T-cell (primary cell): ENCODE results near the gene GPR83. TPM values are rescaled to one million over a fixed set of nuclear protein-coding genes. Genes with fewer than 3 reads are reported as not detected.
"Not testable (repeated sequence)": the region's sequence is repeated elsewhere in the genome, so short reads cannot be mapped to it uniquely, and the experiment has no call there.

Experiments
- ATAC-seq, 4 experiments: fragments of 200-7000 bp in 3 of 4; fragments of 150-1000 bp in 1 of 4; cut with Tn5 transposase; replicated peaks in 1 of 4; 1 replicate in 3 of 4; 2 replicates in 1 of 4; pipeline ENCODE4 v1.10.0; 2021; ENCODE audit warnings: moderate library complexity in 3 of 4, mild to moderate bottlenecking in 2 of 4, moderate number of reproducible peaks in 1 of 4
- CTCF ChIA-PET, 2 donors: fragments of 300-600 bp; sonication (Branson Sonifier 250); formaldehyde crosslinking; loops; one replicate each; lab custom pipeline; 2022; ENCODE audit warnings: antibody characterized with exemption in 2 of 2; lab: Charles Lee
- POLR2A ChIA-PET, 2 donors: fragments of 300-600 bp; sonication (Branson Sonifier 250); formaldehyde crosslinking; loops; one replicate each; lab custom pipeline; 2022; ENCODE audit warnings: antibody characterized with exemption in 2 of 2; lab: Charles Lee
- DNase-seq, 35 experiments: peaks; one replicate each; pipeline versions ENCODE4 v3.0.0 to v3.0.0-alpha.2; 2013 to 2023
- H3K27ac ChIP-seq: one replicate; pipeline ENCODE4 v1.5.1; 2013; ENCODE audit warnings: low read length
- H3K27me3 ChIP-seq, 2 experiments: replicated peaks in 1 of 2; 1 replicate in 1 of 2; 2 replicates in 1 of 2; pipeline versions ENCODE4 v1.6.1 to v1.7.0; 2013; ENCODE audit warnings: low read length in 1 of 2, mixed read lengths in 1 of 2; ENCODE audit not compliant: control insufficient read depth in 2 of 2, insufficient read depth in 2 of 2; ENCODE audit errors: extremely low read depth in 1 of 2
- H3K36me3 ChIP-seq, 2 donors: 1 replicate in 1 of 2; 2 replicates in 1 of 2; pipeline versions ENCODE4 v1.6.1 to v1.7.0; 2013; ENCODE audit warnings: low read length in 1 of 2; ENCODE audit not compliant: control insufficient read depth in 2 of 2, insufficient read depth in 1 of 2; ENCODE audit errors: extremely low read depth in 1 of 2
- H3K4me1 ChIP-seq, 2 experiments: 1 replicate in 1 of 2; 2 replicates in 1 of 2; pipeline versions ENCODE4 v1.6.1 to v1.7.0; 2013; ENCODE audit warnings: low read length in 2 of 2, mixed read lengths in 1 of 2; ENCODE audit not compliant: insufficient read depth in 2 of 2, control insufficient read depth in 1 of 2; ENCODE audit errors: extremely low read depth in 1 of 2
- H3K4me3 ChIP-seq, 2 donors: 1 replicate in 1 of 2; 2 replicates in 1 of 2; pipeline versions ENCODE4 v1.5.1 to v1.7.0; 2013; ENCODE audit warnings: mild to moderate bottlenecking in 2 of 2, low read length in 1 of 2, moderate library complexity in 1 of 2; ENCODE audit not compliant: control insufficient read depth in 1 of 2; ENCODE audit errors: extremely low read depth in 1 of 2
- H3K9me3 ChIP-seq: 2 replicates; pipeline ENCODE4 v1.7.0; 2013
- H3K27ac Mint-ChIP-seq, 2 donors: one replicate each; pipeline ENCODE4 v1.8.0; 2020 to 2021; ENCODE audit warnings: mild to moderate bottlenecking in 2 of 2, mixed read lengths in 2 of 2
- H3K27me3 Mint-ChIP-seq, 2 donors: one replicate each; pipeline ENCODE4 v1.8.0; 2021 to 2022; ENCODE audit warnings: mixed read lengths in 2 of 2
- H3K36me3 Mint-ChIP-seq: one replicate; pipeline ENCODE4 v1.8.0; 2021; ENCODE audit warnings: mixed read lengths
- H3K4me1 Mint-ChIP-seq, 3 donors: one replicate each; pipeline ENCODE4 v1.8.0; 2020 to 2022; ENCODE audit warnings: mixed read lengths in 3 of 3, mild to moderate bottlenecking in 1 of 3
- H3K4me3 Mint-ChIP-seq, 3 donors: one replicate each; pipeline ENCODE4 v1.8.0; 2020 to 2022; ENCODE audit warnings: mild to moderate bottlenecking in 3 of 3, mixed read lengths in 3 of 3, moderate library complexity in 3 of 3
- H3K9me3 Mint-ChIP-seq, 3 donors: one replicate each; pipeline ENCODE4 v1.8.0; 2020 to 2022; ENCODE audit warnings: mixed read lengths in 3 of 3
- WGBS: methylation state at CpG from one replicate; pipeline ENCODE4 v1.1.5; 2013; ENCODE audit warnings: missing lambda C conversion rate; ENCODE audit not compliant: insufficient coverage; 5-methylcytosine and 5-hydroxymethylcytosine counted together
- total RNA-seq, 35 experiments: library from RNA in 6 of 35; stranded (reverse) in 6 of 35; fragments of 120-200 nt in 1 of 35; gene quantifications; one replicate each; pipeline versions ENCODE4 v1.2.1 to v1.2.4 and lab custom pipeline; 2013 to 2026

GPR83 gene
- total RNA-seq, 5 donors from 2014 or later (not counting 1 experiment from before 2014, with no cell fraction given): 0.06 to 0.16 (median 0.12) TPM; not detected in 1

DNA sequence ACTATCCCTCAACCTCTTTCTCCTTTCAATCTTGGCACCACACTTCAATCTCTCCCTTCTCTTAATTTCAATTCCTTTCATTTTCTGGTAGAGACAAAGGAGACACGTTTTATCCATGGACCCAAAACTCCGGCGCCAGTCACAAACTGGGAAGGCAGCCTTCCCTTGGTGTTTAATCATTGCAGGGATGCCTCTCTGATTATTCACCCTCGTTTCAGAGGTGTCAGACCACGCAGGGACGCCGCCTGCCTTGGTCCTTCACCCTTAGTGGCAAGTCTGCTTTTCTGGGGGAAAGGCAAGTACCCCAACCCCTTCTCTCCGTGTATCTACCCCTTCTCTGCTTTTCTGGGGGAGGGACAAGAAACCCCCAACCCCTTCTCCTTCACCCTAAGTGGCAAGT, 54.9 kb downstream of the GPR83 start:
- H3K4me3 ChIP-seq, POLR2A ChIA-PET, H3K36me3 Mint-ChIP-seq, DNase-seq, H3K27me3 ChIP-seq, H3K4me1 ChIP-seq, ATAC-seq, H3K27ac ChIP-seq, H3K9me3 ChIP-seq, H3K27me3 Mint-ChIP-seq, H3K9me3 Mint-ChIP-seq, H3K36me3 ChIP-seq, CTCF ChIA-PET, H3K27ac Mint-ChIP-seq, H3K4me3 Mint-ChIP-seq, H3K4me1 Mint-ChIP-seq: not testable (repeated sequence)
- 52% methylated on average over 5 of the region's 8 CpGs for WGBS

DNA sequence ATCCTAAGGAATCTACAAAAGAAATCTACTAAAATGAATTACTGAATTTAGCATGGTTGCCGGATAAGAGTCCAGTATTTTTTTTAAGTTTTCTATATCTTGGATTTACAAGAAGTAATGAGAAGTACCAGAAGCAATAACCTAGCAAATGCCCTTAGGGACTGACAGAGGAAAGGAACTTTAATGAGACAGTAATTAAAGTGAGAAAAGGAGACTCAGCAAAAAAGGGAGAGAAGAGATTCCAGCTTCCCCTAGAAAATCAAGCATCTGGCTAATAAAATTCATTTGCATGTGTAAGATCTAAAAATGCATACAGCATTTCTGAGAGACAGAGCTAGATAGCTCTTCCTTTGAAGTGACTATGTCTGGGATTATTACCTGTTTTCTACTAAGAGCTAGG, 57.7 kb downstream of the GPR83 start:
- Mint-ChIP-seq H3K4me1 (no peaks in the 10 kb centered on the region), H3K9me3 (peaks cover 0 to 8% (median 0%) of the 10 kb centered on the region in 3 donors), H3K36me3 (no peaks in the 10 kb centered on the region), H3K27ac (no peak overlapping the region), H3K27me3 (no peaks in the 10 kb centered on the region), H3K4me3 (no peak overlapping the region)
- no peak overlapping the region for H3K27ac ChIP-seq
- H3K36me3 ChIP-seq: no peaks in the 10 kb centered on the region
- ATAC-seq (no peak), DNase-seq (no peak)
- CTCF ChIA-PET: interaction anchor here in 1 of 2 donors (0.6 kb wide), 1 partner anchor 1422 kb away, joined by 3 read pairs; no protein-coding TSS in a partner anchor
- H3K4me3 ChIP-seq: no peak overlapping the region
- POLR2A ChIA-PET: no interaction called here
- H3K27me3 ChIP-seq: no peaks in the 10 kb centered on the region
- no peaks in the 10 kb centered on the region for H3K9me3 ChIP-seq
- H3K4me1 ChIP-seq: no peaks in the 10 kb centered on the region
- no CpG with 5 or more reads among the region's 1 CpG for WGBS

DNA sequence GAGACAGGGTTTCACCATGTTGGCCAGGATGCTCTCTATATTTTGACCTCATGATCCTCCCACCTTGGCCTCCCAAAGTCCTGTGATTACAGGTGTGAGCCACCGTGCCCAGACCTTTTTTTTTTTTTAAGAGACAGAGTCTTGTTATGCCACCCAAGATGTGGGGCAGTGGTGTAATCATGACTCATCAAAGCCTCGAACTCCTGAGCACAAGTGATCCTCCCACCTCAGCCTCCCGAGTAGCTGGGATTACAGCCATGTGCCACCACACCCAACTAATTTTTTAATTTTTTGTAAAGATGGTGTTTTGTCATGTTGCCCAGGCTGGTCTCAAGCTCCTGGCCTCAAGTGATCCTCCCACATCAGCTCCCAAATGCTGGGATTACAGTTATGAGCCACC, 59.0 kb downstream of the GPR83 start:
- Mint-ChIP-seq H3K36me3 (no peaks in the 10 kb centered on the region), H3K27me3 (peaks cover 3 to 4% of the 10 kb centered on the region in 2 donors), H3K4me3 (no peak overlapping the region), H3K4me1 (no peaks in the 10 kb centered on the region), H3K9me3 (peaks cover 0 to 8% (median 0%) of the 10 kb centered on the region in 3 donors), H3K27ac (no peak overlapping the region)
- H3K27me3 ChIP-seq: peaks cover 0 to 2% of the 10 kb centered on the region in 2 experiments
- ChIA-PET POLR2A (interaction anchor here in 1 of 2 donors (0.7 kb wide), 1 partner anchor 24 kb away, joined by 3 read pairs; no protein-coding TSS in a partner anchor), CTCF (no interaction called here)
- DNase-seq (no peak), ATAC-seq (no peak)
- H3K9me3 ChIP-seq: no peaks in the 10 kb centered on the region
- H3K4me1 ChIP-seq: no peaks in the 10 kb centered on the region
- no CpG with 5 or more reads among the region's 3 CpGs for WGBS
- H3K36me3 ChIP-seq: no peaks in the 10 kb centered on the region
- no peak overlapping the region for H3K4me3 ChIP-seq
- H3K27ac ChIP-seq: no peak overlapping the region

DNA sequence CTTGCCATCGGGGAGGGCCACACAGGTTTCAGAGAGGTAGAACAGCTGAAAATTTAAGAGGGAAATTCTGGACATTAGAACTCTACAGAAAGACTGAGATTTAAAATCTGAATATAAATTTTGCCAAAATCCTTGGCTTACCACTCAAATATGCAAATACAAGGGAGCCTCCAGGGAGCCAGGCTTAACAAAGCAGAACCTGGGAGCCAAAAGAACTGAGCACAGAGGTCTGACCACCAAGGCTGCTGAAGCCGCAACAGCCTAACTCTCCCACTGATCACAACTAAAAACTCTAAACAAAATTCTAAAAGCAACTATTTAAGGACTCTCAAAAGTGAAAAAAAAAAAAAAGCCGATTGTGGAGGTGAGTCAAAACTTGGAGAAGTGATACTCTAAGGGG, 62.6 kb downstream of the GPR83 start:
- Mint-ChIP-seq H3K4me1 (no peaks in the 10 kb centered on the region), H3K27me3 (peaks cover 10 to 17% of the 10 kb centered on the region in 2 donors), H3K4me3 (no peak overlapping the region), H3K9me3 (peaks cover 0 to 8% (median 0%) of the 10 kb centered on the region in 3 donors), H3K27ac (no peak overlapping the region), H3K36me3 (no peaks in the 10 kb centered on the region)
- no peak for DNase-seq
- peaks cover 0 to 4% of the 10 kb centered on the region in 2 experiments for H3K27me3 ChIP-seq
- no peaks in the 10 kb centered on the region for H3K36me3 ChIP-seq
- CTCF ChIA-PET: no interaction called here
- no peak overlapping the region for H3K27ac ChIP-seq
- WGBS: no CpG with 5 or more reads among the region's 3 CpGs
- no peak overlapping the region for H3K4me3 ChIP-seq
- H3K9me3 ChIP-seq: no peaks in the 10 kb centered on the region
- ATAC-seq: no peak
- POLR2A ChIA-PET: no interaction called here
- no peaks in the 10 kb centered on the region for H3K4me1 ChIP-seq

- H3K27me3 ChIP-seq: peaks cover 0 to 4% of the 10 kb centered on the region in 2 experiments
- DNase-seq: no peak
- H3K27ac Mint-ChIP-seq: no peak overlapping the region
- H3K36me3 ChIP-seq: no peaks in the 10 kb centered on the region
- peaks cover 0 to 8% (median 0%) of the 10 kb centered on the region in 3 donors for H3K9me3 Mint-ChIP-seq
- no peaks in the 10 kb centered on the region for H3K4me1 ChIP-seq
- ATAC-seq: no peak
- no peak overlapping the region for H3K4me3 ChIP-seq
- WGBS: no CpG with 5 or more reads among the region's 6 CpGs
- no peaks in the 10 kb centered on the region for H3K36me3 Mint-ChIP-seq
- no peak overlapping the region for H3K4me3 Mint-ChIP-seq
- no peaks in the 10 kb centered on the region for H3K9me3 ChIP-seq
- POLR2A ChIA-PET: no interaction called here
- CTCF ChIA-PET: no interaction called here
- peaks cover 10 to 22% of the 10 kb centered on the region in 2 donors for H3K27me3 Mint-ChIP-seq
- H3K27ac ChIP-seq: no peak overlapping the region
- H3K4me1 Mint-ChIP-seq: no peaks in the 10 kb centered on the region
These were observed 65.2 kb downstream of the GPR83 start for GRCh38 chr11:94336033-94336432.

GRCh38 chr11:94332814-94333213, 68.4 kb downstream of the GPR83 start:
- no peaks in the 10 kb centered on the region for H3K9me3 ChIP-seq
- Mint-ChIP-seq H3K36me3 (no peaks in the 10 kb centered on the region), H3K27ac (no peak overlapping the region), H3K4me3 (no peak overlapping the region), H3K9me3 (peaks cover 0 to 4% (median 0%) of the 10 kb centered on the region in 3 donors), H3K4me1 (no peaks in the 10 kb centered on the region), H3K27me3 (peaks cover 10 to 27% of the 10 kb centered on the region in 2 donors)
- H3K4me1 ChIP-seq: no peaks in the 10 kb centered on the region
- ATAC-seq (no peak), DNase-seq (no peak)
- H3K27me3 ChIP-seq: peaks cover 0 to 4% of the 10 kb centered on the region in 2 experiments
- CTCF ChIA-PET: no interaction called here
- POLR2A ChIA-PET: no interaction called here
- no peak overlapping the region for H3K4me3 ChIP-seq
- no peak overlapping the region for H3K27ac ChIP-seq
- H3K36me3 ChIP-seq: no peaks in the 10 kb centered on the region

DNA sequence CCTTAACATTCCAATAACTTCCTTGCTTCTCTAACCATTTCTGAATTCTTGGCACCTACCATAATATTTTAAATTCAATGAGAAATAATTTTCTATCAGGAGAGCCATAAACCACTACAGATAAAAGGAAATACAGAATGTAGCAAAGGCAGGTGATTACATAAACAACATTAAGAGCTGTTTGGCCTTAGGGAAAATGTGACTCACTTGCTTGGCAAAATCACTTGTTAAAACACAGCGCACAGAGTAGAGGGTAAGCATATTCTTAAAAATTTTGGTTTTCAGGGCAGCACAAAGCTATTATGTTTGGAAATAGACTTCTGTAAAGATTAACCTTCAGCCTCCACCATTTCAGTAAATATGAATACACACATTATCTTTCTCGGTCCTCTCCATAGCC, 70.4 kb downstream of the GPR83 start:
- H3K27me3 Mint-ChIP-seq: peaks cover 2 to 12% of the 10 kb centered on the region in 2 donors
- ChIA-PET POLR2A (no interaction called here), CTCF (no interaction called here)
- H3K9me3 ChIP-seq: no peaks in the 10 kb centered on the region
- H3K4me1 ChIP-seq: no peaks in the 10 kb centered on the region
- H3K36me3 Mint-ChIP-seq: no peaks in the 10 kb centered on the region
- H3K27ac Mint-ChIP-seq: no peak overlapping the region
- H3K36me3 ChIP-seq: no peaks in the 10 kb centered on the region
- H3K4me3 Mint-ChIP-seq: no peak overlapping the region
- no peaks in the 10 kb centered on the region for H3K27me3 ChIP-seq
- H3K9me3 Mint-ChIP-seq: peaks cover 0 to 5% (median 2%) of the 10 kb centered on the region in 3 donors
- H3K4me1 Mint-ChIP-seq: no peaks in the 10 kb centered on the region
- 80% methylated on average over 1 of the region's 2 CpGs for WGBS
- DNase-seq: no peak
- no peak for ATAC-seq
- H3K27ac ChIP-seq: no peak overlapping the region
- no peak overlapping the region for H3K4me3 ChIP-seq
